H1 (cell line): ENCODE results near the gene TMC4. TPM values are rescaled to one million over a fixed set of nuclear protein-coding genes. Genes with fewer than 3 reads are reported as not detected.

Experiments
- BRCA1 ChIP-seq: IDR thresholded peaks from 2 replicates; pipeline ENCODE4 v1.6.1; 2012; ENCODE audit warnings: low read depth, low read length, improper control_type of control experiment
- CHD2 ChIP-seq: IDR thresholded peaks from 2 replicates; pipeline ENCODE4 v1.6.1; 2012; ENCODE audit warnings: low read length, improper control_type of control experiment
- CTBP2 ChIP-seq: IDR thresholded peaks from 2 replicates; pipeline ENCODE4 v1.7.0; 2011; ENCODE audit warnings: borderline replicate concordance, mild to moderate bottlenecking, moderate library complexity, mixed read lengths, low read length; ENCODE audit not compliant: insufficient read depth, insufficient read length
- KDM4A ChIP-seq: IDR thresholded peaks from one replicate; pipeline ENCODE4 v1.7.1; 2012; ENCODE audit warnings: low read depth, mild to moderate bottlenecking, moderate library complexity, low read length, inconsistent platforms; ENCODE audit not compliant: severe bottlenecking
- MAFK ChIP-seq: IDR thresholded peaks from 2 replicates; pipeline ENCODE4 v1.6.1; 2012; ENCODE audit warnings: low read depth, mild to moderate bottlenecking, improper control_type of control experiment, low read length
- NRF1 ChIP-seq: IDR thresholded peaks from 2 replicates; pipeline ENCODE4 v1.6.1; 2011; ENCODE audit warnings: mild to moderate bottlenecking, low read depth, low read length, improper control_type of control experiment
- PHF8 ChIP-seq: fragments of 200-600 bp; sonication (generic); conservative IDR thresholded peaks from 2 replicates; pipeline ENCODE4 v1.7.1; 2012; ENCODE audit warnings: low read depth, mild to moderate bottlenecking, inconsistent platforms, low read length, moderate library complexity
- POLR2AphosphoS5 ChIP-seq: IDR thresholded peaks from 2 replicates; pipeline ENCODE4 v1.6.1; 2011; ENCODE audit warnings: low read depth, low read length
- POU5F1 ChIP-seq: IDR thresholded peaks from 2 replicates; pipeline ENCODE4 v1.6.1; 2011; ENCODE audit warnings: low read depth, mild to moderate bottlenecking, low read length, moderate library complexity
- RXRA ChIP-seq: IDR thresholded peaks from 2 replicates; pipeline ENCODE4 v1.6.1; 2011; ENCODE audit warnings: low read depth, mild to moderate bottlenecking, low read length, moderate library complexity; ENCODE audit not compliant: insufficient read depth
- SIN3A ChIP-seq, 2 experiments: IDR thresholded peaks in 1 of 2; conservative IDR thresholded peaks in 1 of 2; 2 replicates each; pipeline ENCODE4 v1.6.1; 2011 to 2012; ENCODE audit warnings: low read length in 2 of 2, improper control_type of control experiment in 1 of 2, low read depth in 1 of 2, mild to moderate bottlenecking in 1 of 2
- SP1 ChIP-seq: IDR thresholded peaks from 2 replicates; pipeline ENCODE4 v1.6.1; 2011; ENCODE audit warnings: low read depth, low read length
- SP2 ChIP-seq: IDR thresholded peaks from 2 replicates; pipeline ENCODE4 v1.6.1; 2012; ENCODE audit warnings: mild to moderate bottlenecking, low read length, inconsistent platforms
- TCF12 ChIP-seq: IDR thresholded peaks from 2 replicates; pipeline ENCODE4 v1.6.1; 2011; ENCODE audit warnings: low read depth, mild to moderate bottlenecking, low read length
- polyA plus RNA-seq, 7 experiments: library from polyadenylated mRNA; depleted of rRNA in 3 of 7; stranded (reverse) in 5 of 7; unstranded in 2 of 7; fragments of >200 nt in 5 of 7; fragments of 200-250 nt in 2 of 7; gene quantifications; 1 replicate in 5 of 7; 2 replicates in 1 of 7; 4 replicates in 1 of 7; pipeline versions ENCODE4 v1.2.1 to v1.2.3, GENCODE V29; 2011 to 2013; ENCODE audit warnings: missing spikeins in 2 of 7, mixed read lengths in 2 of 7
- total RNA-seq: library from RNA; stranded (reverse); fragmentation: NEBNext Ultra II Directional; extraction: Animal tissue kit (Norgen Biotek cat#: 25700); gene quantifications from 2 replicates; pipeline ENCODE4 v1.2.1, GENCODE V29; 2021
- TF ChIP-seq, protein P1 (sequence below): IDR thresholded peaks from 2 replicates; pipeline ENCODE4 v1.6.1; 2011; ENCODE audit warnings: low read depth, mild to moderate bottlenecking, low read length; ENCODE audit not compliant: insufficient read depth
- TF ChIP-seq, protein P2 (sequence below): IDR thresholded peaks from 2 replicates; pipeline ENCODE4 v1.6.1; 2012; ENCODE audit warnings: inconsistent platforms
- TF ChIP-seq, protein P3 (sequence below), 3 experiments: IDR thresholded peaks; 1 replicate in 2 of 3; 2 replicates in 1 of 3; pipeline versions ENCODE4 v1.5.1 to v1.6.1; 2011; ENCODE audit warnings: low read length in 3 of 3, mild to moderate bottlenecking in 3 of 3, inconsistent platforms in 2 of 3, low read depth in 1 of 3, moderate library complexity in 1 of 3; ENCODE audit not compliant: insufficient read depth in 1 of 3; ENCODE audit errors: control extremely low read depth in 1 of 3
- TF ChIP-seq, protein P4 (sequence below): IDR thresholded peaks from 2 replicates; pipeline ENCODE4 v1.6.1; 2011; ENCODE audit warnings: low read length, improper control_type of control experiment

Gene TMC4
- total and polyA plus RNA-seq, 2 of the 8 experiments (the other 6 are each of a cell fraction or from before 2014, with no cell fraction given): 5.5 to 6.3 TPM

DNA sequence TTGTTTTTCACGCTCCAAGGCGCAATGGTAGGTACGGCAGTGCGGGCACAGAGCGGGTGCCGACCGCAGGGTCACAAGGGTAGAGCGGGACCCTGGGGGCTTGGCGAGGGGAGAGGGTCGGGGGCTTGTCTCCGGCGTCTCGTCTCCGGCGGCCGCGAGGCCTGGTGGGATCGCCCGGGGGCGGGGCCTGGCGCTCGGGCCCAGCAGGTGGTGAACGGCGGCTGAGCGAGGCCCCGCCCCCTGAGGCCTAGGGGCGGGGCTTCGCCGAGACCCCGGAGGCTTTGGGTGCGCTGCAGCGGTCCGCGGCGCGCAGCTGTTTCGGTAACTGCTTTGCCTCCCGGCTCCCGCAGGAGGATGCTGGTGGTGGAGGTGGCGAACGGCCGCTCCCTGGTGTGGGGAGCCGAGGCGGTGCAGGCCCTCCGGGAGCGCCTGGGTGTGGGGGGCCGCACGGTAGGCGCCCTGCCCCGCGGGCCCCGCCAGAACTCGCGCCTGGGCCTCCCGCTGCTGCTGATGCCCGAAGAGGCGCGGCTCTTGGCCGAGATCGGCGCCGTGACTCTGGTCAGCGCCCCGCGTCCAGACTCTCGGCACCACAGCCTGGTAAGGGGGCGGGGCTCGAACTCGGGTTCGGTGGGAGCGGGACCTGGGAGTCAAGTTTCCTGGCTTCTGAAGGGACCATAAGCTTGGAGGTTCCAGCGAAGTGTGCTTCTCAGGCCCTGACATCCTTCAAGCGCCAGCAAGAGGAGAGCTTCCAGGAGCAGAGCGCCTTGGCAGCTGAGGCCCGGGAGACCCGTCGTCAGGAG lies 18.3 kb upstream of the TMC4 start, which contains the start of gene TSEN34 (continued):
- TF ChIP-seq, protein P1, sequence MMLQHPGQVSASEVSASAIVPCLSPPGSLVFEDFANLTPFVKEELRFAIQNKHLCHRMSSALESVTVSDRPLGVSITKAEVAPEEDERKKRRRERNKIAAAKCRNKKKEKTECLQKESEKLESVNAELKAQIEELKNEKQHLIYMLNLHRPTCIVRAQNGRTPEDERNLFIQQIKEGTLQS: no peak
- TF ChIP-seq, protein P2, sequence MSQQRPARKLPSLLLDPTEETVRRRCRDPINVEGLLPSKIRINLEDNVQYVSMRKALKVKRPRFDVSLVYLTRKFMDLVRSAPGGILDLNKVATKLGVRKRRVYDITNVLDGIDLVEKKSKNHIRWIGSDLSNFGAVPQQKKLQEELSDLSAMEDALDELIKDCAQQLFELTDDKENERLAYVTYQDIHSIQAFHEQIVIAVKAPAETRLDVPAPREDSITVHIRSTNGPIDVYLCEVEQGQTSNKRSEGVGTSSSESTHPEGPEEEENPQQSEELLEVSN: 0 out of 2 replicates have a peak, but pooled peaks have one; percentile 3
- TF ChIP-seq SP2: no peak
- peak; percentile 44; the same call in 1 of the 2 replicates for TF ChIP-seq POLR2AphosphoS5
- TF ChIP-seq CTBP2: no peak
- TF ChIP-seq TCF12: no peak
- TF ChIP-seq SIN3A (conservative IDR thresholded peaks at IDR 0.05 in 1 of 2, IDR thresholded peaks at IDR 0.05 in 1 of 2; ENCODE audit: low read depth in 1 of 2, low read length in 2 of 2): peak; percentile 23 to 82; a peak in 2 of 4 replicates
- no peak for TF ChIP-seq MAFK
- peak; percentile 81 for TF ChIP-seq PHF8
- TF ChIP-seq, protein P3, sequence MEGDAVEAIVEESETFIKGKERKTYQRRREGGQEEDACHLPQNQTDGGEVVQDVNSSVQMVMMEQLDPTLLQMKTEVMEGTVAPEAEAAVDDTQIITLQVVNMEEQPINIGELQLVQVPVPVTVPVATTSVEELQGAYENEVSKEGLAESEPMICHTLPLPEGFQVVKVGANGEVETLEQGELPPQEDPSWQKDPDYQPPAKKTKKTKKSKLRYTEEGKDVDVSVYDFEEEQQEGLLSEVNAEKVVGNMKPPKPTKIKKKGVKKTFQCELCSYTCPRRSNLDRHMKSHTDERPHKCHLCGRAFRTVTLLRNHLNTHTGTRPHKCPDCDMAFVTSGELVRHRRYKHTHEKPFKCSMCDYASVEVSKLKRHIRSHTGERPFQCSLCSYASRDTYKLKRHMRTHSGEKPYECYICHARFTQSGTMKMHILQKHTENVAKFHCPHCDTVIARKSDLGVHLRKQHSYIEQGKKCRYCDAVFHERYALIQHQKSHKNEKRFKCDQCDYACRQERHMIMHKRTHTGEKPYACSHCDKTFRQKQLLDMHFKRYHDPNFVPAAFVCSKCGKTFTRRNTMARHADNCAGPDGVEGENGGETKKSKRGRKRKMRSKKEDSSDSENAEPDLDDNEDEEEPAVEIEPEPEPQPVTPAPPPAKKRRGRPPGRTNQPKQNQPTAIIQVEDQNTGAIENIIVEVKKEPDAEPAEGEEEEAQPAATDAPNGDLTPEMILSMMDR (IDR thresholded peaks at IDR 0.05; ENCODE audit: control extremely low read depth in 1 of 3, insufficient read depth in 1 of 3, low read depth in 1 of 3, low read length in 3 of 3): no peak
- TF ChIP-seq, protein P4, sequence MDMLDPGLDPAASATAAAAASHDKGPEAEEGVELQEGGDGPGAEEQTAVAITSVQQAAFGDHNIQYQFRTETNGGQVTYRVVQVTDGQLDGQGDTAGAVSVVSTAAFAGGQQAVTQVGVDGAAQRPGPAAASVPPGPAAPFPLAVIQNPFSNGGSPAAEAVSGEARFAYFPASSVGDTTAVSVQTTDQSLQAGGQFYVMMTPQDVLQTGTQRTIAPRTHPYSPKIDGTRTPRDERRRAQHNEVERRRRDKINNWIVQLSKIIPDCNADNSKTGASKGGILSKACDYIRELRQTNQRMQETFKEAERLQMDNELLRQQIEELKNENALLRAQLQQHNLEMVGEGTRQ: no peak
- no peak for TF ChIP-seq RXRA
- TF ChIP-seq CHD2: no peak
- TF ChIP-seq SP1: no peak; the same call in 1 of the 2 replicates
- peak; percentile 84 for TF ChIP-seq KDM4A
- no peak for TF ChIP-seq POU5F1
- TF ChIP-seq NRF1: no peak
- no peak for TF ChIP-seq BRCA1
